Stimulated activated CD4-positive, alpha-beta T cell treated with anti-CD3 and anti-CD28 coated beads, Interleukin-12 subunit alpha, Interleukin-12 subunit beta, amount 100 ng/mL, for 4 hours (primary cell): Measurements from ENCODE around the gene PLK3.
A peak's percentile ranks its signal among the peaks of the same experiment; 100 is the strongest.
"Not testable (repeated sequence)": the region's sequence is repeated elsewhere in the genome, so short reads cannot be mapped to it uniquely, and the experiment has no call there.

ENCODE experiments used
- DNase-seq: peaks from one replicate; pipeline ENCODE4 v3.0.0-alpha.2; 2020

The PLK3 gene

GRCh38 chr1:44799770-44800584 is at the start of gene PLK3:
TSS of gene PLK3 (plus strand) at chr1:44800377. CDS start at chr1:44800464, 87 bp downstream.
- peak; percentile 97 for DNase-seq

GRCh38 chr1:44757420-44757819 is 42.8 kb upstream of the PLK3 start:
- DNase-seq = no peak

- DNase-seq = no peak
These were observed 41.1 kb upstream of the PLK3 start for GRCh38 chr1:44759077-44759476.

GRCh38 chr1:44760876-44761275 is 39.3 kb upstream of the PLK3 start:
- no peak for DNase-seq

- not testable (repeated sequence) for DNase-seq
These were observed 33.8 kb upstream of the PLK3 start for GRCh38 chr1:44766421-44766820.

GRCh38 chr1:44775078-44775929 is 24.9 kb upstream of the PLK3 start, which contains the start of gene RPS8:
TSS of gene RPS8 (plus strand) at chr1:44775540. CDS start at chr1:44775597, 57 bp downstream.
- peak; percentile 85 for DNase-seq

- no peak for DNase-seq
These were observed 24.0 kb upstream of the PLK3 start for GRCh38 chr1:44775930-44776729.

GRCh38 chr1:44776730-44777068 is 23.5 kb upstream of the PLK3 start:
- DNase-seq = no peak

- DNase-seq = no peak
These were observed 22.6 kb upstream of the PLK3 start for GRCh38 chr1:44777547-44777946.

GRCh38 chr1:44777969-44778635 is 22.1 kb upstream of the PLK3 start:
- DNase-seq = no peak

GRCh38 chr1:44778705-44779576 is 21.2 kb upstream of the PLK3 start:
- no peak for DNase-seq

GRCh38 chr1:44780583-44781121 is 19.5 kb upstream of the PLK3 start:
- no peak for DNase-seq

GRCh38 chr1:44783697-44784093 is 16.5 kb upstream of the PLK3 start:
- no peak for DNase-seq

GRCh38 chr1:44784094-44785028 is 15.8 kb upstream of the PLK3 start:
- no peak for DNase-seq

- DNase-seq = no peak
These were observed 15.2 kb upstream of the PLK3 start for GRCh38 chr1:44785029-44785380.

GRCh38 chr1:44785501-44786137 is 14.6 kb upstream of the PLK3 start:
- no peak for DNase-seq

- peak; percentile 75 for DNase-seq
These were observed 13.9 kb upstream of the PLK3 start for GRCh38 chr1:44786138-44786840.

GRCh38 chr1:44786841-44787426 is 13.2 kb upstream of the PLK3 start:
- no peak for DNase-seq

- DNase-seq = no peak
These were observed 12.7 kb upstream of the PLK3 start for GRCh38 chr1:44787506-44787905.
